ENCODE measurements around the gene ZCCHC14.

The ZCCHC14 gene

DNA sequence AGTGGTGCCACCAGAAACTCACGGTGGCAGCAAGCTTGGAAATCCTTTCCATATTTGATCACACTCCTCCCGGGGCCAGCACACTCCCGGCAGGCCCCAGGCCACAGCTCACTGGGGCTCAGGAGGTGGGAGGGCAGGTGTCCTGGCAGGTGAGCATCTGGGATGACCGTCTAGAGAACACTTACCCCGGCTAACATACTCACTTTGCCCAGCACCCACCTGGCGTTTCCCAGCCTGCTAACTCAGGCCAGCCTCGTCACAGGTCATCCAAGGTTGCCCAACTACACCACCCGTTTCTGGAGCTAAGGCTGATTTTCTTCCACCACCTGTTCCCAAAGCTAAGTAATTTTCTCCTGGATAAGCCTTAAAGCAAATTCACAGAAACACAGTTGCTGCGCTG, 134.1 kb downstream of the ZCCHC14 start:
- DNase-seq (ENCODE audit: low read depth), result no peak
- H3K4me3 ChIP-seq (ENCODE audit: low read depth, low read length), result no peak overlapping the region

DNA sequence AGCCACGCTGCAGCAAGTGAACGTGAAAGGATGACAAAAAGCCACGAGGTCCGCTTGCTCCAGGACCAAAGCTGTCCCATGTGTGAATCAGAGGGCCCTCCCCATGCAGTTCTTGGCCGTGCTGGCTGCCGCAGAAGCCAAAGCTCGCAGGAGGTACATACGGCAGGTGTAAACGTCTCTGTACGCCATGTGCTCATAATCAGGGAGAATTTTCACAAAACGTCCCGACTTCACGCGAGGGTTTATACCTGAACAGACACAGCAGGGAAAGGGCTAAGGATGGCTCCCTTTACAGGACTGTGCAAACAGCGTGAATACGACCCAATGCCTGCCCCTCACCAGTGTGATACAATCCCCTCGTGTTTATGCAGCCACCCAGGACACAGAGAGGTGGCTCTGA, 134.6 kb downstream of the ZCCHC14 start:
- H3K4me3 ChIP-seq (ENCODE audit: low read depth, low read length), result no peak overlapping the region
- no peak for DNase-seq (ENCODE audit: low read depth)

DNA sequence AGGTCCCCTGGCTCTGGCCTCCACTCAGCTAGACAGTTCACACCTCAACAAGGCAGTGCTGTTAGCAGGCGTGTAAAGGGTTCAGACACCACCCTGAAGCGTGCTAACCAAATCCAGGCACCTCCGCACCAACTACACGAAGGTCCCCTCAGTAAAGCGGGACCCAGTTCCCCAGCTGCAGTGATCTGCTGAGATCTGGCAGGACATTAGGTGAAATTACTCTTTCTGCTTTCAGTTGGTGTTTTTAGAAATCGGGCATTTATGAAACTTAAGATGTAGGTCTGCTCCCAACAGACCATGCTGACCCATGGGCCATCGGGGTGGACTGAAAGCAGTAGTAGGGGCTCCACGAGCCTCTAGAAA, 136.4 kb downstream of the ZCCHC14 start:
- no peak overlapping the region for H3K4me3 ChIP-seq (ENCODE audit: low read depth, low read length)
- DNase-seq (ENCODE audit: low read depth), result no peak

Measured in skeletal muscle cell (primary cell).